ENCODE results near the gene KREMEN2.
"Not testable (repeated sequence)": the region's sequence is repeated elsewhere in the genome, so short reads cannot be mapped to it uniquely, and the experiment has no call there.

KREMEN2 gene

GRCh38 chr16:2943716-2944115, 20.4 kb upstream of the KREMEN2 start:
- not testable (repeated sequence) for DNase-seq

GRCh38 chr16:2946649-2947048, 17.4 kb upstream of the KREMEN2 start:
- DNase-seq, result no peak

- no peak for DNase-seq
Observed at GRCh38 chr16:2948807-2949704, 15.0 kb upstream of the KREMEN2 start.

- no peak for DNase-seq
Observed at GRCh38 chr16:2949705-2950352, 14.2 kb upstream of the KREMEN2 start.

GRCh38 chr16:2950353-2950724, 13.7 kb upstream of the KREMEN2 start:
- no peak for DNase-seq

DNA sequence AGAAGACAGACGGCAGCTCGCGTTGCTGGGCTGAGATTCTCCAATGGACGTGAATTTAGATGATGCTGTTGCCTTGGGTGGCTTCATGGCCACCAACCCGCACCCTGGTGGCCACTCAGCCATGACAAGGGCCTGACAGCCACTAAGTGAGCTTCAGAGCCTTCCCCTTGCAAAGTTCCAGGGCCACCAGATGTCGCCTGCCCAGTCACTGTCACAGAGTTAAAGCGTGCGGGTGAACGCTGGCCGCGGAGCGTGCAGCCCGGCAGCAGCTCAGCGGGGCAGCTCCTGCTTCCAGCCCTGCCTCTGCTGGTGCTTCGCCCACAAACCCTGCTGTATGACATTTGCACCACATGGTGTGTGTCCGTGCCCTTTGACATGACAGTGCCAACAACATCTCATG, 13.3 kb upstream of the KREMEN2 start:
- DNase-seq, result no peak

GRCh38 chr16:2952679-2953078, 11.4 kb upstream of the KREMEN2 start:
- DNase-seq, result no peak

- no peak for DNase-seq
Observed at GRCh38 chr16:2953706-2954627, 10.1 kb upstream of the KREMEN2 start.

DNA sequence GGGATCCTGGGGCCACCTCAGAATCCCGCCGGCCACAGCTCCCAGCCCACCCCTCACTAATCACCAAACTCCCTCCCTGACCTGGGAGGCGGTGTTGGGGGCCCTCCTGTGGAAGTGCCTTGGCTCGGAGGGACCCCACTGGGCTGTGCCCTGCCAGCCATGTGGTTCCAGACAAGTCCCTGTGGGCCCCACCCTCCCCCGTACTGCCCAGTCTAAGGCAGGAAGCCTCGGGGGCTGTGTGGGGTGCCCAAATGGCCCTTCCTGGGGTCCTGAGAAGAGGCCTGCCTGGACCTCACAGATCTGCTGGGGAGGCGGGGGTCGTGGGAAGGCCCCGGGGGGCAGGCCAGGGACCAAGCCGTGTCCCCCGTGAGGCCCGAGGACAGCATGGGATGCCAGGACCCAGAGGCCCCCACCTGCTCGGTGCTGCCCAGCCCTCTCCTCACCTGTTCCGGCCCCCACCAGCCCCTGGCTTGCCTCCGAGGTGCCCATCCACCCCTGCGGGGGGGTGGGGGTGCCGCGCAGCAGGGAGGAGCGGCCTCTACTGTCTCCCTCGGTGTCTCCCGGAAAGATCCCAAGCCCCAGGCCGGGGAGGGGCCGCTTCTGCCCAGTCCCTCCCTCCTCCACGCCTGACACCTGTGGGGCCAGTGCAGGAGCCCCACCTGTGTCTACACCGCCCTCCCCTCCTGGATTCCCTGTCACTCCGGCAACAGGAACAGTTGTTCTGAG, 9.3 kb upstream of the KREMEN2 start:
- no peak for DNase-seq

GRCh38 chr16:2955438-2955778, 8.7 kb upstream of the KREMEN2 start:
- DNase-seq, result no peak

DNA sequence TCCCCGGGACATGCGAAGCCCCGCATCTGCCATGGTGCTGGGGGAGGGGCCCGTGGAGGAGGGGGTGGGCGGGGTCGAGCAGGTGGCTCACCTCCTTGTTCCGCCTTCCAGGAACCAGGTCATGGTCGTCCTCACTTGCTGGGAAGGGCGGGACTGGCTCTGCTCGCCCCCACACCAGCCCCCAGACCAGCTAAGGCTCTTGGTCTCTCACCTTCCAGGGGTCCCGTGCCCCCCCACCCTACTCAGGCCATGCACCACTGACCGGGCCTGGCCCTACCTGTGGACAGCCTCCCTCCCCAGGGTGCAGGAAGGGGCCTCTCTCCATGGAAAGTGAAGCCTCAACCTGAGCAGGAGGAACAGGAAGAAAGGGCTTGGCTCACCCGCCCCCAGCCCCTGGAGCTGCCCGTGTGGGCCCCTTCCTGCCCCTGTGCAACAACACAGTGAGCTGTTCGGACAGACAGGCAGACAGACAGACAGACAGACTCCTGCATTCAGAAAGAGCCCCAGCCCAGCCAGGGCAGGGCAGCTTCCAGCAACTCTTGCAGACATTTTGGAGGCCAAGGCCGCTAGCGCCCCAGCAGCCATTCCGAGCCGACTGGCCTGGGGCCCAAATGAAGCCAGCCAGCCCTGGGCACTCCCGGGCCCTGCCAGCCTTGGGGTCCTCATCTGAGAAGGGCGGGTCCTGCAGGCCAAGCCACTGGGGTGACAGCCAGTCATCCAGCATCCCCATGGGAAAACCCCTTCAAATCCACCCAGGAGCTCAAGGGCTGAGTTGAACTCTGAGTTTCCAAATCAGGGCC, 8.1 kb upstream of the KREMEN2 start:
- no peak for DNase-seq

GRCh38 chr16:2956579-2956956, 7.5 kb upstream of the KREMEN2 start:
- DNase-seq, result no peak

DNA sequence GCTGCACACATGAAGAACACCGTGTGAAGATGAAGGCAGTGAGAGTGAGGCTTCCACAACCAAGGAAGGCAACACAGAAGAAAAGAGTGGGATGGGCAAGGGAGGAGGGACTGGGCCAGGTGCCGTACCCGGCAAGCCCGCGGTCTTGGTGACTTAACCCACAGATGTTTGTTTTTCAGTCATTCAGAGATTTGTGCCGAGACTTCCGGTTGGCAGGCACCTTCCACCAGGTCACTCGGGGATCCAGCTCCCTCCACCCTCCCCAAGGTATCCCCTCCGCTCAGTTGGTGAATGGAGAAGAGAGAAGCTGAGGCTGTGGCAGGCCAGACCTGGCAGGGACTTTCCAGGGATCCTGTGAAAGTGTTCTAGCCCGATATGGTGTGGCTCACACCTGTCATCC, 4.9 kb upstream of the KREMEN2 start:
- no peak for DNase-seq

GRCh38 chr16:2960183-2961010, 3.7 kb upstream of the KREMEN2 start:
- no peak for DNase-seq

GRCh38 chr16:2962334-2963073, 1.6 kb upstream of the KREMEN2 start:
- no peak for DNase-seq

- no peak for DNase-seq
Observed at GRCh38 chr16:2963074-2963722, 877 bp upstream of the KREMEN2 start.

GRCh38 chr16:2964475-2965336, 631 bp downstream of the KREMEN2 start:
- DNase-seq, result peak; percentile 42

GRCh38 chr16:2966043-2966807, 2.1 kb downstream of the KREMEN2 start:
- no peak for DNase-seq
